Fibroblast of peridontal ligament (primary cell): Measurements from ENCODE around the gene TTC32.
"Not testable (repeated sequence)": the region's sequence is repeated elsewhere in the genome, so short reads cannot be mapped to it uniquely, and the experiment has no call there.

Experiments
- DNase-seq: peaks from one replicate; pipeline ENCODE4 v3.0.0-alpha.2; 2010; ENCODE audit errors: extremely low read depth

The TTC32 gene

GRCh38 chr2:19901442-19902215 is at the start of gene TTC32:
Gene TTC32, minus strand, starts transcription at chr2:19901983. Its CDS starts 129 bp downstream, at chr2:19901854.
- peak; percentile 96 for DNase-seq

GRCh38 chr2:19949071-19949470 is 47.3 kb upstream of the TTC32 start:
- DNase-seq = peak; percentile 76

DNA sequence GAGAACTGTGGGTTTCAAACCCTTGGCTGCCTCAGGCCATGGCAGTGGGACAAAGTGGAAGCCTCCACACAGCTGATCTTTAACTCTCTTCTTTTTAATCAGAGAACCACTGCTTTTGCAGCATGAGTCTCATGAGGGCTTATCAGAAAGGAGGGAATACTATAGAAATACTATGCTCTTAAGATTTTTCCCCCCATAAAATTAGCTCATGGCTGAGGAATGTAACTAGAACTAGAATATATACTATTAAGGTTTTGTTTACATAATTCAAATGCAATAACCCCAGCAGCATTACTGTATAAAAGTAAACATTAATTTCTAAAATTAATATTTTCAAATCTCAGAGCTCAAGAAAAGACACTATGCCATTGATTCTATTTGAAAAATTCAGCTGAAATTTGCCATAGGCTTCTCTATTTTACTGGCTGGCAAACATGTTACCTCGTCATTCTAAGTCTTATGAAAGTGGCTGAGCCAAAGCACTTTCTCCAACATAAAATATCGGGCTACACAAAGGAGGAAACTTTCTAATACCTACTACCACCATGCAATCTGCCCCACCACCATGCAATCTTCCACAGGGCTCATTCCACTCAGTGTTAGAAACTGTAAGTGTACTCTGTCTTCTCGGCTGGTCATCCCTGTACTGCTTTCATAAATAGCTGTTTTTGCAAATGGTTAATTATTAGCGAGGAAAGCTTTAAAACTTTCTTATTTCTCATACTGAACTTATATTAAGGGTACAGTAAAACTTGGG is 45.6 kb upstream of the TTC32 start:
- DNase-seq = no peak

GRCh38 chr2:19944205-19944845 is 42.5 kb upstream of the TTC32 start:
- DNase-seq = no peak

DNA sequence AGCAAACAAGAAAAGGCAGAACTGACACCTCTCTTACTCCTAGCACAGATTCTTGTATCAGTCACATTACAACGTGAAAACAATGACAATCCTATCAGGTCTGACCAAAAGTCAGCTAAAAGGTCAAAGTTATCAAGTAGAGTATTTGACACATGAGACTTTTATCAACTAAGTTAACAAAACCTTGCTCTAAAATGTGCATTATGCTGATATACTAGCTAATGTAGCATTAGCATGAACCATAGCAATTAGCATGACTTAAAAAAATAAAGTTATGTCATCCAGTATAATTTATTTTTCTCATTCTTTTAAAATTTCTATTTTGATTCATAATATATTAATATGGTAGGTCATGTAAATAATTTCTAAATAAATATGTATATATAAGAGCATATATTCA is 41.4 kb upstream of the TTC32 start:
- no peak for DNase-seq

DNA sequence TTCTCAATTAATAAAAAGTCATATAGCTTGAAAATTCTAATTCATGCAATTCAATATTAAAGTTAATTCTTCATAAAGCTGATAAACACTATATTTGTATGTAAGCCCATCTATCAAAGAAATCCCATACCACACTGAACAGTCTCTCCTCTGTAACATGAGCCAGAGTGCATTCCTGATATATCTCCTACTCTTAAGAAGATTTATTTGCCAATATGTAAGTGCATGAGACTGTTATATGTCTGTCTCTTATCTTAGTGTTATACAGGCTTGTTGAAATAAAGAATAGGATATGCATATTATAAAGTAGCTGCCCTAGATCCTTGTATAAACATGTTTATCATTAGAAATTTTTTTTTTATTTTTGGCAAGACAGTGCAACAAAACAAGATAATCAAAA is 40.4 kb upstream of the TTC32 start:
- DNase-seq = no peak

GRCh38 chr2:19937004-19937403 is 35.2 kb upstream of the TTC32 start:
- no peak for DNase-seq

- DNase-seq = no peak
Measured at GRCh38 chr2:19936203-19936602, 34.4 kb upstream of the TTC32 start.

GRCh38 chr2:19933351-19933981 is 31.7 kb upstream of the TTC32 start:
- DNase-seq = peak; percentile 68

GRCh38 chr2:19932928-19933327 is 31.1 kb upstream of the TTC32 start:
- DNase-seq = no peak

DNA sequence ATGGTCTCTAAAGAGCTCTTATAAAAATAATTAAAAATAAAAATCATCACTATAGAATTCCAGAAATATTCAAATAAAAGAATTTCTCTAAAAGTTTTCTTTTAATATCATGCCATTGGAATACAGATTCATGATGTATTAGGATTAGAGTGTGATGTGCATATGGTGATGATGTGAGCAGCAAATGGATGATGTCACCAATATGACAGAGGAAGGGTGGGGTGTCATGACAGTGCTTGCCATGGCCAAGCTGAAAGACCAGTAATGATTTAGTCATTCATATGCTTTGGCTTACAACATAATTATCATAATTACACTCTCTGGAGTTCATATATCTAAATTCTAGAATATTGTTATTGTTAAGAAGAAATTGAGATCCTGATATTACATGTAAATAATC is 27.4 kb upstream of the TTC32 start:
- no peak for DNase-seq

GRCh38 chr2:19927816-19928215 is 26.0 kb upstream of the TTC32 start:
- not testable (repeated sequence) for DNase-seq

- DNase-seq = not testable (repeated sequence)
Measured at GRCh38 chr2:19924526-19924925, 22.7 kb upstream of the TTC32 start.

DNA sequence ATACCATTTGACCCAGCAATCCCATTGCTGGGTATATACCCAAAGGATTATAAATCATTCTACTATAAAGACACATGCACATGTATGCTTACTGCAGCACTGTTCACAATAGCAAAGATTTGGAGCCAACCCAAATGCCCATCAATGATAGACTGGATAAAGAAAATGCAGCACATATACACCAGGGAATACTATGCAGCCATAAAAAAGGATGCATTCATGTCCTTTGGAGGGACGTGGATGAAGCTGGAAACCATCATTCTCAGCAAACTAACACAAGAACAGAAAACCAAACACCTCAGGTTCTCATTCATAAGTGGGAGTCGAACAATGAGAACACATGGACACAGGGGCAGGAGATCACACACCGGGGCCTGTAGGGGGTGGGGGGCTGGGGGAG is 20.4 kb upstream of the TTC32 start:
- DNase-seq = not testable (repeated sequence)

DNA sequence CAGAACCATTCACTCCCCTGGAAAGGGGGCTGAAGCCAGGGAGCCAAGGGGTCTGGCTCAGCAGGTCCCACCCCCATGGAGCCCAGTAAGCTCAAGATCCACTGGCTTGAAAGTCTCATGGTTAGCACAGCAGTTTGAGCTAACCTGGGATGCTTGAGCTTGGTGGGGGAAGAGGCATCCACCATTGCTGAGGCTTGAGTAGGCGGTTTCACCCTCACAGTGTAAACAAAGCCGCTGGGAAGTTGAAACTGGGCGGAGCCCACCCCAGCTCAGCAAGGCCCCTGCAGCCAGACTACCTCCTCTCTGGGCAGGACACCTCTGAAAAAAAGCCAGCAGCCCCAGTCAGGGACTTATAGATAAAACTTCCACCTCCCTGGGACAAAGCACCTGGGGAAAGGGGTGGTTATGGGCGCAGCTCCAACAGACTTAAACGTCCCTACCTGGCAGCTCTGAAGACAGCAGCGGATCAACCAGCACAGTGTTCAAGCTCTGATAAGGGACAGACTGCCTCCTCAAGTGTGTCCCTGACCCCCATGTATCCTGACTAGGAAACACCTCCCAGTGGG is 14.7 kb upstream of the TTC32 start:
- no peak for DNase-seq

DNA sequence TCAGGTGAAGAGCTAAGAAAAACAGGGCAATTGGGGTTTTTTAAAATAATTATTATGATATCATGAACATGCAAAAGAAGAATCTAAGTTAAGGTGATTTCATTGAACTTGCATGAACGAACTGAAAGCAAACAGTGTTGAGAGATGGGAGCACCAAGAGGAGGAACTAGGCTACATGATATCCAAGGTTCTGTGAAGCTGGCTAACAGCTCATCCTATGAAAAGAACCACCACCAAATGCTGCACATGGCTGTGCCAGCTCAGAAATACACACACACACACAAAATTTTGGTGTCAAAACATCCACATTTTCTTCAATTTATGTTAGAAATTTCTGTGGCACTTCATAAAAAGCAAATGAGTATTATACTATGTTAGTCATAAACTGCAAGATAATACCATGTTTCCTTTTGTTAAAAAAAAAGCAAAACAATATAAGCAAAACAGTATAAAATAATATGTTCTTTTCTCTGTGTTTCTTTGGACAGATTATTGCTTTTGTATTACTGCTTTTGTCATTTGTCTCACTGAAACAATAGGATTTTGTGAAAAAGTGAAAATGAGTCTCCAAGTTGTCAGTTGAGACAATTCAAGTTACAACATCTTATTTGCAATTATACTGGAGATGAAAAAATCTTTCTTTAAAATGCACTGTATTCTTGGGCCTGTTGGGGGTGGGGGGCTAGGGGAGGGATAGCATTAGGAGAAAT is 12.6 kb upstream of the TTC32 start:
- no peak for DNase-seq

- peak; percentile 36 for DNase-seq
Measured at GRCh38 chr2:19911808-19912509, 10.2 kb upstream of the TTC32 start.

DNA sequence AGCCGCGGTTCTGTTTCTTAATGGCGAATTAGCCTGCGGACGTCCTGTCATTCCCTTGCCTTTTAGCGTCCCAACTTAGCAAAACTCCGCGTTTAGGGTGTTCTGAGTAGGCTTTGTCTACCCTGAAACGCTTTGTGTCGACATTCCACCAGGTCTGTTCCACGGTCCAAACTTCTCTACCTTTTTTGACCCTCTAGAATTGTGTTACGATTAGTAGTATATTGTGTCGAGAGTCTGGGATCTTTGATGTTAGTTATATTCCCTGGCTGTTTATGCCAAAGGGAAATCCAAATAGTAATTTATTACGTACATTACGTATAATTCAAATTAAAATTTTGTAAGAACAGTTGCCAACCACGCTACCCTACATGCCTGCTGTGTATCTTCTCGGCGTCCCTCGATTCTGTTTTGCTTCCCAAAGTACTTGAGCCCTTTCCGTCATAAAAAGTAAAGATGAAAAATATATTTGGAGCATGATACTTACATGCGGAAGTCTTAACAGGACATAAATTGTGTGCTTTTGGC is 495 bp upstream of the TTC32 start:
- DNase-seq = peak; percentile 43

DNA sequence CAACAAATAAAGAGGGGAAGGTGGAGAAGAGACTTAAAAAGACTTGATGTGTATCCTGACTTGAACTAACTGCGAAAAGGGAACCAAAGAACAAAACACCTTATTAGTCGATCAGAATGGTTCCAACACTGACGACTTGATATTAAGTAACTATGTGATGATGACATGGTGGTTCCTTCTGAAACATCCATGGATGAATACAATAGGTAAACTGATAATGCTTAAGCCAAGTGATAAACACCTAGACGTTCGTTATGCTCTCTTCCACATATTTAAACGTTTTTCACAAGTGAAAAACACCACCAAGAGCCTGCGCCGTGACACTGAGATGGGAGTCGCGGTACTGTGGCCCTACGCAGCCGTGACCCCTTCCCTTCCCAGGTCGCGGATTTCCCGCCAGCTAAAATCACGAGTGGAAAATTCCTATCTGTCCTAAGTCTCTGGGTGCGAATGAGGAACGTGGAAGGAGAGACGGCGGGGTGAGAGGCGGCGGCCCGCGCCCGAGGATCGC is 797 bp downstream of the TTC32 start:
- peak; percentile 50 for DNase-seq
